Neural progenitor cell (in vitro differentiated cells): ENCODE measurements around the gene OTOP2. TPM values are rescaled to one million over a fixed set of nuclear protein-coding genes. Genes with fewer than 3 reads are reported as not detected.

ENCODE experiments used
- DNase-seq: peaks from one replicate; pipeline ENCODE4 v3.0.0-alpha.2; 2016; ENCODE audit warnings: low spot score
- H2AFZ ChIP-seq: fragments of 200-600 bp; sonication (generic); replicated peaks from 2 replicates; pipeline ENCODE4 v1.6.1; 2016; ENCODE audit warnings: antibody characterized with exemption
- H3F3A ChIP-seq: fragments of 200-600 bp; sonication (generic); 2 replicates; pipeline ENCODE4 v1.6.1; 2016; ENCODE audit warnings: antibody characterized with exemption, low read depth
- H3K27ac ChIP-seq: fragments of 200-600 bp; sonication (generic); 2 replicates; pipeline ENCODE4 v1.5.1; 2016; ENCODE audit warnings: mild to moderate bottlenecking
- H3K27me3 ChIP-seq: fragments of 200-600 bp; sonication (generic); 2 replicates; pipeline ENCODE4 v1.6.1; 2016; ENCODE audit warnings: mild to moderate bottlenecking, moderate library complexity
- H3K36me3 ChIP-seq: fragments of 200-600 bp; sonication (generic); 2 replicates; pipeline ENCODE4 v1.5.1; 2016
- H3K4me1 ChIP-seq: fragments of 200-600 bp; sonication (generic); 2 replicates; pipeline ENCODE4 v1.6.1; 2016; ENCODE audit warnings: mixed run types
- H3K4me2 ChIP-seq: fragments of 200-600 bp; sonication (generic); 2 replicates; pipeline ENCODE4 v1.6.1; 2016
- H3K4me3 ChIP-seq: fragments of 200-600 bp; sonication (generic); 2 replicates; pipeline ENCODE4 v1.5.1; 2016
- H3K79me2 ChIP-seq: fragments of 200-600 bp; sonication (generic); 2 replicates; pipeline ENCODE4 v1.6.1; 2016; ENCODE audit warnings: low read depth
- H3K9ac ChIP-seq: fragments of 200-600 bp; sonication (generic); 2 replicates; pipeline ENCODE4 v1.6.1; 2016
- H3K9me3 ChIP-seq: fragments of 200-600 bp; sonication (generic); 2 replicates; pipeline ENCODE4 v1.5.1; 2016; ENCODE audit warnings: low read depth
- H4K20me1 ChIP-seq: fragments of 200-600 bp; sonication (generic); 2 replicates; pipeline ENCODE4 v1.6.1; 2016; ENCODE audit warnings: low read depth
- H3K27ac Mint-ChIP-seq: 3 replicates; pipeline ENCODE4 v1.8.0; 2021; ENCODE audit warnings: mixed read lengths
- H3K27me3 Mint-ChIP-seq: 2 replicates; pipeline ENCODE4 v1.8.0; 2022; ENCODE audit warnings: low read depth, mild to moderate bottlenecking, inconsistent platforms, moderate library complexity, mixed read lengths; ENCODE audit not compliant: insufficient read depth
- H3K36me3 Mint-ChIP-seq: 3 replicates; pipeline ENCODE4 v1.8.0; 2021; ENCODE audit warnings: mixed read lengths
- H3K4me1 Mint-ChIP-seq: 3 replicates; pipeline ENCODE4 v1.8.0; 2021; ENCODE audit warnings: mixed read lengths
- H3K4me3 Mint-ChIP-seq: 3 replicates; pipeline ENCODE4 v1.8.0; 2021; ENCODE audit warnings: mild to moderate bottlenecking, moderate library complexity, mixed read lengths
- H3K9me3 Mint-ChIP-seq: 3 replicates; pipeline ENCODE4 v1.8.0; 2020; ENCODE audit warnings: mixed read lengths
- CTCF ChIP-seq: fragments of 200-600 bp; sonication (generic); IDR thresholded peaks from 2 replicates; pipeline ENCODE4 v1.5.1; 2017; ENCODE audit warnings: antibody characterized with exemption, mild to moderate bottlenecking
- EZH2 ChIP-seq: fragments of 200-600 bp; sonication (generic); IDR thresholded peaks from 2 replicates; pipeline ENCODE4 v1.6.1; 2017; ENCODE audit warnings: antibody characterized with exemption, mild to moderate bottlenecking, moderate library complexity
- EZH2phosphoT487 ChIP-seq: fragments of 200-600 bp; sonication (generic); IDR thresholded peaks from 2 replicates; pipeline ENCODE4 v1.6.1; 2017; ENCODE audit warnings: antibody characterized with exemption
- total RNA-seq: library from RNA; depleted of rRNA; stranded (reverse); fragments of >200 nt; gene quantifications from 2 replicates; pipeline ENCODE4 v1.2.3, GENCODE V29; 2015; ENCODE audit warnings: low replicate concordance

OTOP2 gene
- total RNA-seq, 1 donor from 2014 or later: not detected

- Histone ChIP-seq H3K36me3 (no peaks in the 10 kb centered on the region), H2AFZ (no peak overlapping the region), H3K27ac (no peak overlapping the region), H3K9ac (no peak overlapping the region), H3K4me1 (peaks cover 3% of the 10 kb centered on the region), H3K27me3 (peaks cover 56% of the 10 kb centered on the region), H3K4me3 (no peak overlapping the region), H4K20me1 (no peaks in the 10 kb centered on the region), H3K9me3 (no peaks in the 10 kb centered on the region), H3K79me2 (no peaks in the 10 kb centered on the region), H3F3A (peaks cover 10% of the 10 kb centered on the region), H3K4me2 (no peak overlapping the region)
- DNase-seq: no peak
- TF ChIP-seq EZH2phosphoT487 (no peak), EZH2 (no peak)
- Mint-ChIP-seq H3K4me3 (no peak overlapping the region), H3K4me1 (peaks cover 12% of the 10 kb centered on the region), H3K27me3 (peaks cover 31% of the 10 kb centered on the region), H3K9me3 (no peaks in the 10 kb centered on the region), H3K36me3 (no peaks in the 10 kb centered on the region), H3K27ac (no peak overlapping the region)
Observed at GRCh38 chr17:74978240-74978639, 54.2 kb downstream of the OTOP2 start.

GRCh38 chr17:74979408-74980146, 55.5 kb downstream of the OTOP2 start:
- Histone ChIP-seq H3K4me1 (peaks cover 3% of the 10 kb centered on the region), H3K4me3 (no peak overlapping the region), H3K27ac (no peak overlapping the region), H3F3A (peaks cover 10% of the 10 kb centered on the region), H4K20me1 (no peaks in the 10 kb centered on the region), H3K27me3 (peaks cover 42% of the 10 kb centered on the region), H3K9ac (no peak overlapping the region), H2AFZ (no peak overlapping the region), H3K79me2 (no peaks in the 10 kb centered on the region), H3K36me3 (no peaks in the 10 kb centered on the region), H3K9me3 (no peaks in the 10 kb centered on the region), H3K4me2 (no peak overlapping the region)
- Mint-ChIP-seq H3K9me3 (no peaks in the 10 kb centered on the region), H3K4me1 (peaks cover 11% of the 10 kb centered on the region), H3K27me3 (peaks cover 20% of the 10 kb centered on the region), H3K4me3 (peak overlapping the region; percentile 19), H3K27ac (no peak overlapping the region), H3K36me3 (no peaks in the 10 kb centered on the region)
- no peak for DNase-seq
- no peak for TF ChIP-seq EZH2
- no peak for TF ChIP-seq CTCF
- TF ChIP-seq EZH2phosphoT487: no peak

GRCh38 chr17:74981318-74981978, 57.4 kb downstream of the OTOP2 start:
- Histone ChIP-seq H3K4me1 (peaks cover 3% of the 10 kb centered on the region), H3K9ac (no peak overlapping the region), H3K4me2 (peak overlapping the region; percentile 89), H3K4me3 (peak overlapping the region; percentile 59), H3K36me3 (no peaks in the 10 kb centered on the region), H3F3A (peaks cover 12% of the 10 kb centered on the region), H2AFZ (peak overlapping the region; percentile 74), H3K27me3 (peaks cover 24% of the 10 kb centered on the region), H3K9me3 (no peaks in the 10 kb centered on the region), H4K20me1 (no peaks in the 10 kb centered on the region), H3K79me2 (no peaks in the 10 kb centered on the region), H3K27ac (no peak overlapping the region)
- peak overlapping the region; percentile 90 for H3K4me3 Mint-ChIP-seq
- peak overlapping the region; percentile 80 for H3K27ac Mint-ChIP-seq
- no peak for TF ChIP-seq EZH2
- TF ChIP-seq EZH2phosphoT487: no peak
- no peak for TF ChIP-seq CTCF
- H3K4me1 Mint-ChIP-seq: peaks cover 10% of the 10 kb centered on the region
- DNase-seq: no peak
- no peaks in the 10 kb centered on the region for H3K36me3 Mint-ChIP-seq
- no peaks in the 10 kb centered on the region for H3K9me3 Mint-ChIP-seq
- peaks cover 18% of the 10 kb centered on the region for H3K27me3 Mint-ChIP-seq
